HepG2 (cell line): ENCODE measurements around the gene MXD1. TPM values are rescaled to one million over a fixed set of nuclear protein-coding genes. Genes with fewer than 3 reads are reported as not detected.

Experiments used
- ASH2L ChIP-seq: fragments of 300-600, 200-600 bp; sonication (generic); IDR thresholded peaks from 2 replicates; pipeline ENCODE4 v1.7.0; 2017; ENCODE audit warnings: low read depth, mild to moderate bottlenecking, moderate library complexity, mixed read lengths, low read length; ENCODE audit not compliant: insufficient read length
- CENPT ChIP-seq: sonication (generic); formaldehyde crosslinking; IDR thresholded peaks from 2 replicates; pipeline ENCODE4 v1.8.0; 2022; ENCODE audit warnings: low read depth, mild to moderate bottlenecking, moderate library complexity, missing genetic modification reagents
- FOXC1 ChIP-seq: sonication (generic); formaldehyde crosslinking; IDR thresholded peaks from 2 replicates; pipeline ENCODE4 v1.8.0; 2022; ENCODE audit warnings: mild to moderate bottlenecking, missing genetic modification reagents, borderline replicate concordance
- GTF2F1 ChIP-seq: fragments of 150-350 bp; IDR thresholded peaks from 2 replicates; pipeline ENCODE4 v1.6.1; 2014; ENCODE audit warnings: low read length
- HNF4A ChIP-seq: sonication (generic); formaldehyde crosslinking; IDR thresholded peaks from 2 replicates; pipeline ENCODE4 v1.4.0; 2020; ENCODE audit warnings: missing genetic modification reagents
- NBN ChIP-seq: fragments of 450-650 bp; conservative IDR thresholded peaks from 2 replicates; pipeline ENCODE4 v1.6.1; 2017
- NFIC ChIP-seq: IDR thresholded peaks from 2 replicates; pipeline ENCODE4 v1.6.1; 2012; ENCODE audit warnings: mild to moderate bottlenecking, low read length, inconsistent platforms
- POGK ChIP-seq: sonication (generic); formaldehyde crosslinking; conservative IDR thresholded peaks from 2 replicates; pipeline ENCODE4 v1.8.0; 2022; ENCODE audit warnings: mild to moderate bottlenecking, moderate library complexity, missing genetic modification reagents
- ZBTB7A ChIP-seq: sonication (generic); formaldehyde crosslinking; IDR thresholded peaks from 2 replicates; pipeline ENCODE4 v1.8.0; 2022; ENCODE audit warnings: mild to moderate bottlenecking, missing genetic modification reagents
- ZHX2 ChIP-seq, 2 experiments: sonication (generic) in 1 of 2; formaldehyde crosslinking in 1 of 2; IDR thresholded peaks; 2 replicates each; pipeline versions ENCODE4 v1.6.1 to v1.9.0; 2014 to 2022; ENCODE audit warnings: antibody characterized with exemption in 1 of 2, borderline replicate concordance in 1 of 2, inconsistent platforms in 1 of 2, low read depth in 1 of 2, missing genetic modification reagents in 1 of 2
- ZNF138 ChIP-seq: sonication (generic); formaldehyde crosslinking; IDR thresholded peaks from 2 replicates; pipeline ENCODE4 v1.5.0; 2020; ENCODE audit warnings: mild to moderate bottlenecking, low read depth, missing genetic modification reagents
- ZNF251 ChIP-seq: sonication (generic); formaldehyde crosslinking; IDR thresholded peaks from 2 replicates; pipeline ENCODE4 v1.9.0; 2021; ENCODE audit warnings: mild to moderate bottlenecking, missing genetic modification reagents
- ZNF317 ChIP-seq: sonication (generic); formaldehyde crosslinking; IDR thresholded peaks from 2 replicates; pipeline ENCODE4 v1.5.0; 2020; ENCODE audit warnings: mild to moderate bottlenecking, missing genetic modification reagents
- ZNF781 ChIP-seq: sonication (generic); formaldehyde crosslinking; IDR thresholded peaks from 2 replicates; pipeline ENCODE4 v1.5.1; 2020; ENCODE audit warnings: borderline replicate concordance, mild to moderate bottlenecking, missing genetic modification reagents; ENCODE audit errors: not compliant biosample characterization
- polyA plus RNA-seq, 8 experiments: library from polyadenylated mRNA; depleted of rRNA in 3 of 8; stranded (reverse) in 7 of 8; unstranded in 1 of 8; fragments of >200 nt; fragmentation: Illumina TruSeq in 4 of 8; extraction: Trizol in 4 of 8; gene quantifications; 2 replicates each; pipeline versions ENCODE4 v1.2.1 to v1.2.3, GENCODE V29; 2011 to 2016; ENCODE audit warnings: low read depth in 4 of 8, missing spikeins in 1 of 8, mixed read lengths in 1 of 8; ENCODE audit not compliant: insufficient read depth in 1 of 8
- total RNA-seq, 5 experiments: library from RNA; depleted of rRNA; stranded (reverse); fragments of >200 nt; fragmentation: Illumina TruSeq; extraction: Trizol; gene quantifications; 2 replicates each; pipeline ENCODE4 v1.2.3, GENCODE V29; 2016; ENCODE audit warnings: low read depth in 1 of 5
- TF ChIP-seq, protein P1 (sequence below): IDR thresholded peaks from 2 replicates; pipeline ENCODE4 v1.6.1; 2016
- TF ChIP-seq, protein P2 (sequence below): sonication (generic); formaldehyde crosslinking; conservative IDR thresholded peaks from 2 replicates; pipeline ENCODE4 v1.4.0; 2020; ENCODE audit warnings: missing genetic modification reagents

The MXD1 gene
- total and polyA plus RNA-seq, 2 of the 13 experiments (the other 11 are each of a cell fraction or from before 2014, with no cell fraction given) = 6.4 to 14.9 TPM

DNA sequence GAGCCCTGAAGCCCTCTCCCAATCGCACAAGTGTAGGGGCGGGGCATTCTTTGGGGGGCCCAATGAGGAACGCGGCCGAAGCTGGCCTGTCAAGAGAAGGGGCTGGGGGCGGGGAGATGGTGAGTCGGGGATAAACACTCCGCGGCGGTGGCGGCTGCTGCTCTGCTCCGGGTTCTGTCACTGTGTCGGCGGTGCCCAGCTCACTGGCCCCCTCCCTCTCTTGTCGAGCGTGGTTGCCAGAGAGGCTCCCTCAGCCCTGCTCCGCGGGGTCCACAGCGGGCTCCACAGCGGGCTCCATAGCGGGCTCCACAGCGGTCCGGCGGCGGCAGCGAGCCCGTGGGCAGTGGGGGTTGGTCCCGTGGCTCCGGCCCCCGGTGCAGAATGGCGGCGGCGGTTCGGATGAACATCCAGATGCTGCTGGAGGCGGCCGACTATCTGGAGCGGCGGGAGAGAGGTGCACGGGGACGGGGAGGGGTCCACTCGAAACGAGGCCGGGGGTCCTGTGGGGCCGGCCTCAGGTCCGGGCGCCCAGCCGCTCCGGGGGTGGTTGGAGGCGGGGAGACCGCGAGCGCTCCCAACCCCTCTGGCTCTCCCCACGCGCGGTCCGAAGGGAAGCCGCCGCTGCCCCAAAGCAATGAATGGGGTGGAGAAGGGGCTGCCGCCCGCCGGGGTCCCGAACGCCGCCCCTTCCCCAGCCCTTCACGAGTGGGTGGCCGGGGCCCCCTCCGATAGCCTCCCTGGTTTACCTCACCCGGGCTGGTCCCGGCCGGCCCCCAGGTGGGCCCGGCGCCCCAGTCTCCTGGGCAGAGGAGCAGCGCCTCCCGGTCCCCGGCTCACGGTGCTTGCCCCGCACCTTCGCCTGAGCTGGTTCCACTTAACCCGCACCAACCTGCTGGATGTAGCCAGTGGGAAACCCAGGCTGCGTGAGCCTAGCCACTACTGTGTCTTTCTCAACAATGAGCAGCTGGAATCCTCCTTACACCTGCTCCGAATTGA is at the start of gene MXD1 (continued):
- TF ChIP-seq ZHX2 (IDR thresholded peaks at IDR 0.05; ENCODE audit: low read depth) (no peak), ZHX2 (CRISPR knock-in tag; IDR thresholded peaks at IDR 0.05; ENCODE audit: borderline replicate concordance) (no peak), ZNF251 (CRISPR knock-in tag) (no peak), ASH2L (no peak), HNF4A (no peak), GTF2F1 (peak; percentile 89), CENPT (CRISPR knock-in tag) (no peak), ZNF138 (CRISPR knock-in tag) (no peak), NBN (no peak), POGK (CRISPR knock-in tag) (no peak; the same call in 1 of the 2 replicates), ZNF781 (no peak), FOXC1 (CRISPR knock-in tag) (peak; percentile 70), ZBTB7A (CRISPR knock-in tag) (no peak), ZNF317 (CRISPR knock-in tag) (0 out of 2 replicates have a peak, but pooled peaks have one; percentile 48), NFIC (no peak)
- TF ChIP-seq, protein P1, sequence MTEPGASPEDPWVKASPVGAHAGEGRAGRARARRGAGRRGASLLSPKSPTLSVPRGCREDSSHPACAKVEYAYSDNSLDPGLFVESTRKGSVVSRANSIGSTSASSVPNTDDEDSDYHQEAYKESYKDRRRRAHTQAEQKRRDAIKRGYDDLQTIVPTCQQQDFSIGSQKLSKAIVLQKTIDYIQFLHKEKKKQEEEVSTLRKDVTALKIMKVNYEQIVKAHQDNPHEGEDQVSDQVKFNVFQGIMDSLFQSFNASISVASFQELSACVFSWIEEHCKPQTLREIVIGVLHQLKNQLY (CRISPR knock-in tag) = no peak
- TF ChIP-seq, protein P2, sequence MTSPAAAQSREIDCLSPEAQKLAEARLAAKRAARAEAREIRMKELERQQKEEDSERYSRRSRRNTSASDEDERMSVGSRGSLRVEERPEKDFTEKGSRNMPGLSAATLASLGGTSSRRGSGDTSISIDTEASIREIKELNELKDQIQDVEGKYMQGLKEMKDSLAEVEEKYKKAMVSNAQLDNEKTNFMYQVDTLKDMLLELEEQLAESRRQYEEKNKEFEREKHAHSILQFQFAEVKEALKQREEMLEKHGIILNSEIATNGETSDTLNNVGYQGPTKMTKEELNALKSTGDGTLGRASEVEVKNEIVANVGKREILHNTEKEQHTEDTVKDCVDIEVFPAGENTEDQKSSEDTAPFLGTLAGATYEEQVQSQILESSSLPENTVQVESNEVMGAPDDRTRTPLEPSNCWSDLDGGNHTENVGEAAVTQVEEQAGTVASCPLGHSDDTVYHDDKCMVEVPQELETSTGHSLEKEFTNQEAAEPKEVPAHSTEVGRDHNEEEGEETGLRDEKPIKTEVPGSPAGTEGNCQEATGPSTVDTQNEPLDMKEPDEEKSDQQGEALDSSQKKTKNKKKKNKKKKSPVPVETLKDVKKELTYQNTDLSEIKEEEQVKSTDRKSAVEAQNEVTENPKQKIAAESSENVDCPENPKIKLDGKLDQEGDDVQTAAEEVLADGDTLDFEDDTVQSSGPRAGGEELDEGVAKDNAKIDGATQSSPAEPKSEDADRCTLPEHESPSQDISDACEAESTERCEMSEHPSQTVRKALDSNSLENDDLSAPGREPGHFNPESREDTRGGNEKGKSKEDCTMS (CRISPR knock-in tag) = no peak
